Fibroblast of lung (primary cell): ENCODE data around the gene TRIM41.
"Not testable (repeated sequence)": the region's sequence is repeated elsewhere in the genome, so short reads cannot be mapped to it uniquely, and the experiment has no call there.

Source experiments
- EZH2 ChIP-seq: IDR thresholded peaks from 2 replicates; pipeline ENCODE4 v1.5.1; 2012; ENCODE audit warnings: low read length, control low read depth, mild to moderate bottlenecking; ENCODE audit errors: missing control alignments
- TF ChIP-seq, protein P1 (sequence below), 2 donors: IDR thresholded peaks in 1 of 2; conservative IDR thresholded peaks in 1 of 2; 1 replicate in 1 of 2; 2 replicates in 1 of 2; pipeline ENCODE4 v1.5.1; 2011 to 2012; ENCODE audit warnings: low read length in 2 of 2, control low read depth in 1 of 2, inconsistent platforms in 1 of 2, low read depth in 1 of 2, mild to moderate bottlenecking in 1 of 2

DNA sequence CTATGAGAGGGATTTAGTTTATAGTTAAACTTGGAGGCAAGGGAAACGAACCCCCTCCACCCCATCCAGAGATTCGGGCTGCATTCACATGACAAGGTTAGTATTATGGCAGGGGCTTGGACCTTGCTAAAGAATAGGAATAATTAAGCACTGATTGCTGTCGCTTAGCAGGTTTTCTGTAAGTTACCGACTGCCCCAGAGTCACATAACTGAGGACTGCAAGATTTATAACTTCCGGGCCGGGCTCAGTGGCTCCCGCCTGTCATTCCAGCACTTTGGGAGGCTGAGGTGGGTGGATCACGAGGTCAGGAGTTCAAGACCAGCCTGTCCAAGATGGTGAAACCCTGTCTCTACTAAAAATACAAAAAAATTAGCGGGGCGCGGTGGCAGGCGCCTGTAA is 44.8 kb downstream of the TRIM41 start:
- TF ChIP-seq EZH2, result not testable (repeated sequence)
- TF ChIP-seq, protein P1, sequence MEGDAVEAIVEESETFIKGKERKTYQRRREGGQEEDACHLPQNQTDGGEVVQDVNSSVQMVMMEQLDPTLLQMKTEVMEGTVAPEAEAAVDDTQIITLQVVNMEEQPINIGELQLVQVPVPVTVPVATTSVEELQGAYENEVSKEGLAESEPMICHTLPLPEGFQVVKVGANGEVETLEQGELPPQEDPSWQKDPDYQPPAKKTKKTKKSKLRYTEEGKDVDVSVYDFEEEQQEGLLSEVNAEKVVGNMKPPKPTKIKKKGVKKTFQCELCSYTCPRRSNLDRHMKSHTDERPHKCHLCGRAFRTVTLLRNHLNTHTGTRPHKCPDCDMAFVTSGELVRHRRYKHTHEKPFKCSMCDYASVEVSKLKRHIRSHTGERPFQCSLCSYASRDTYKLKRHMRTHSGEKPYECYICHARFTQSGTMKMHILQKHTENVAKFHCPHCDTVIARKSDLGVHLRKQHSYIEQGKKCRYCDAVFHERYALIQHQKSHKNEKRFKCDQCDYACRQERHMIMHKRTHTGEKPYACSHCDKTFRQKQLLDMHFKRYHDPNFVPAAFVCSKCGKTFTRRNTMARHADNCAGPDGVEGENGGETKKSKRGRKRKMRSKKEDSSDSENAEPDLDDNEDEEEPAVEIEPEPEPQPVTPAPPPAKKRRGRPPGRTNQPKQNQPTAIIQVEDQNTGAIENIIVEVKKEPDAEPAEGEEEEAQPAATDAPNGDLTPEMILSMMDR (conservative IDR thresholded peaks at IDR 0.05 in 1 of 2, IDR thresholded peaks at IDR 0.05 in 1 of 2; ENCODE audit: low read depth in 1 of 2, low read length in 2 of 2), result not testable (repeated sequence)
